ENCODE results near the gene PDK2.

DNA sequence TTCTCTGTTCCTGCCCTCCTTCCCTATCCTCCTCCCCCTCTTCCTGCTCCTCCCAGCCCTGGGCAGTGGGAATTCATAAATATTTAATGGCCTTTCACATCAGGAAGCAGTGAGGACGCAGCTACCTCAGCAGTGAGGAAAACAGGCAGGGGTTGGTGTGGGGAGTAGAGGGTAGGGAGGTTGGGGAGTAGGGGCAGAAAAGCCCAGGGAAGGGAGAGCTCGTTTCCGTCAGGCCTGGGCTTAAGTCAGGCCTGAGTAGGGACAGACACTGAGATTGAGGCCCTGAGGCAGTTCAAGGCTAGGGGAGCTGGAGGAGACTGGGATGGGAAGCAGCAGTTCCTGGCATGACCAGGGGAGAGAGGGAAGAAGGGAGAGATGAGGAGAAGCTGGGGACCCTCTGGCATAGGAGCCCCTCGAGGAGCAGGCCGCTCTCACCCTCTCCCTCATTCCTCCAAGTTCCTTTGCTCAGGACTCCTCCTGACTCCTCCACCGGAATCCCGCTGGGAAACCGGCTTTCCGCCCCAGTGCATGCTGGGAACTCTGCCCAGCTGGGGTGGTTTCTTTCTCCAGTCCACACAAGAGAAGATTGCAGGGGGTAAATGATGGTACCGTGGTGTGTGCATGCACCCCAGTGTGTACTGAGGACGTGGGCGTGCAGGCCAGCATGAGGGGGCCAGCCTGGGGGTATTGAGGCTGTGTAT, 28.6 kb downstream of the PDK2 start:
- TF ChIP-seq CTCF (IDR thresholded peaks at IDR 0.05) (no peak), POLR2A (IDR thresholded peaks at IDR 0.05) (no peak)
